Spleen (tissue), 7 donors: ENCODE measurements around the gene DELE1.

Experiments
- CTCF ChIP-seq, 11 experiments: fragments of 200-600 bp in 7 of 11; fragments of 450-650 bp in 4 of 11; sonication (generic) in 4 of 11; IDR thresholded peaks in 8 of 11; conservative IDR thresholded peaks in 3 of 11; 1 replicate in 7 of 11; 2 replicates in 4 of 11; pipeline versions ENCODE4 v1.4.0 to v1.8.0; 2016 to 2021; ENCODE audit warnings: antibody characterized with exemption in 11 of 11, inconsistent platforms in 4 of 11, mild to moderate bottlenecking in 1 of 11
- POLR2A ChIP-seq, 3 donors: fragments of 450-650 bp; IDR thresholded peaks; one replicate each; pipeline ENCODE4 v1.5.1; 2017; ENCODE audit warnings: antibody characterized with exemption in 3 of 3, mild to moderate bottlenecking in 1 of 3
- POLR2AphosphoS5 ChIP-seq, 3 donors: sonication (generic); formaldehyde crosslinking; IDR thresholded peaks; one replicate each; pipeline ENCODE4 v1.5.1; 2017; ENCODE audit warnings: antibody characterized with exemption in 3 of 3
- donor health status: DM: no; HTN: no; CAD: no; lungs with moderate emphysema.
- donor health status: DM: no; HTN: no; CAD: no.
- donor health status: DM: no; HTN: no; CAD: no.

- TF ChIP-seq POLR2AphosphoS5 (IDR thresholded peaks at IDR 0.05) (peak in 2 of 3 donors; percentile 21 to 43), POLR2A (IDR thresholded peaks at IDR 0.05) (no peak), CTCF (IDR thresholded peaks at IDR 0.05 in 8 of 11, conservative IDR thresholded peaks at IDR 0.05 in 3 of 11) (no peak)
Observed at GRCh38 chr5:141928051-141928450, 4.4 kb downstream of the DELE1 start.
